Hepatocyte (in vitro differentiated cells): ENCODE results near the gene PXN. TPM values are rescaled to one million over a fixed set of nuclear protein-coding genes. Genes with fewer than 3 reads are reported as not detected.
A peak's percentile ranks its signal among the peaks of the same experiment; 100 is the strongest.

Experiments
- DNase-seq: peaks from one replicate; pipeline ENCODE4 v3.0.0-alpha.2; 2016; ENCODE audit warnings: low spot score
- H2AFZ ChIP-seq: fragments of 200-600 bp; sonication (generic); 2 replicates; pipeline ENCODE4 v1.6.0; 2016; ENCODE audit warnings: antibody characterized with exemption, mild to moderate bottlenecking
- H3K27ac ChIP-seq: fragments of 200-600 bp; sonication (generic); 2 replicates; pipeline ENCODE4 v1.5.1; 2016; ENCODE audit warnings: mild to moderate bottlenecking
- H3K27me3 ChIP-seq: fragments of 200-600 bp; sonication (generic); 2 replicates; pipeline ENCODE4 v1.6.1; 2016
- H3K36me3 ChIP-seq: fragments of 200-600 bp; sonication (generic); replicated peaks from 2 replicates; pipeline ENCODE4 v1.5.1; 2016; ENCODE audit warnings: low read depth; ENCODE audit not compliant: insufficient read depth
- H3K4me1 ChIP-seq: fragments of 200-600 bp; sonication (generic); 2 replicates; pipeline ENCODE4 v1.5.1; 2016; ENCODE audit warnings: mild to moderate bottlenecking, moderate library complexity; ENCODE audit not compliant: insufficient read depth
- H3K4me2 ChIP-seq: fragments of 200-600 bp; sonication (generic); 2 replicates; pipeline ENCODE4 v1.6.0; 2016
- H3K4me3 ChIP-seq: fragments of 200-600 bp; sonication (generic); 2 replicates; pipeline ENCODE4 v1.5.1; 2016; ENCODE audit warnings: mild to moderate bottlenecking
- H3K79me2 ChIP-seq: fragments of 200-600 bp; sonication (generic); 2 replicates; pipeline ENCODE4 v1.6.0; 2017; ENCODE audit warnings: mild to moderate bottlenecking
- H3K9me2 ChIP-seq: fragments of 200-600 bp; sonication (generic); replicated peaks from 2 replicates; pipeline ENCODE4 v1.6.0; 2017; ENCODE audit warnings: mild to moderate bottlenecking; ENCODE audit not compliant: insufficient read depth
- H3K9me3 ChIP-seq: fragments of 200-600 bp; sonication (generic); 2 replicates; pipeline ENCODE4 v1.5.1; 2016; ENCODE audit warnings: low read depth, mild to moderate bottlenecking
- H4K20me1 ChIP-seq: fragments of 200-600 bp; sonication (generic); 2 replicates; pipeline ENCODE4 v1.6.0; 2016; ENCODE audit warnings: mild to moderate bottlenecking; ENCODE audit not compliant: insufficient read depth, poor library complexity, severe bottlenecking
- EZH2 ChIP-seq: fragments of 200-600 bp; sonication (generic); IDR thresholded peaks from 2 replicates; pipeline ENCODE4 v1.6.1; 2016; ENCODE audit warnings: antibody characterized with exemption, mild to moderate bottlenecking, borderline replicate concordance
- EZH2phosphoT487 ChIP-seq: fragments of 200-600 bp; sonication (generic); IDR thresholded peaks from one replicate; pipeline ENCODE4 v1.6.1; 2018; ENCODE audit warnings: antibody characterized with exemption, mild to moderate bottlenecking, low read depth, moderate library complexity; ENCODE audit not compliant: unreplicated experiment, severe bottlenecking
- WGBS: methylation state at CpG from one replicate; pipeline ENCODE4 v1.1.6; 2016; ENCODE audit warnings: low lambda C conversion rate; ENCODE audit errors: missing lambda C conversion rate; 5-methylcytosine and 5-hydroxymethylcytosine counted together
- polyA plus RNA-seq: library from polyadenylated mRNA; unstranded; fragments of >200 nt; fragmentation: Nextera tagmentation; extraction: Ambion mirVana; gene quantifications from 2 replicates; pipeline ENCODE4 v1.2.1, GENCODE V29; 2016
- small RNA-seq: library from RNA; depleted of rRNA; stranded (forward); fragments of <200 nt; gene quantifications from one replicate; pipeline ENCODE3, GENCODE V24; 2014
- total RNA-seq: library from RNA; depleted of rRNA; stranded (reverse); fragments of >200 nt; gene quantifications from 2 replicates; pipeline ENCODE4 v1.2.3, GENCODE V29; 2014
- TF ChIP-seq, protein P1 (sequence below): fragments of 200-600 bp; sonication (generic); IDR thresholded peaks from 2 replicates; pipeline ENCODE4 v1.5.1; 2016; ENCODE audit warnings: antibody characterized with exemption, mild to moderate bottlenecking; ENCODE audit not compliant: poor library complexity

The PXN gene
- total and polyA plus RNA-seq, 2 experiments from 2014 or later, result 26.7 to 61.7 TPM

DNA sequence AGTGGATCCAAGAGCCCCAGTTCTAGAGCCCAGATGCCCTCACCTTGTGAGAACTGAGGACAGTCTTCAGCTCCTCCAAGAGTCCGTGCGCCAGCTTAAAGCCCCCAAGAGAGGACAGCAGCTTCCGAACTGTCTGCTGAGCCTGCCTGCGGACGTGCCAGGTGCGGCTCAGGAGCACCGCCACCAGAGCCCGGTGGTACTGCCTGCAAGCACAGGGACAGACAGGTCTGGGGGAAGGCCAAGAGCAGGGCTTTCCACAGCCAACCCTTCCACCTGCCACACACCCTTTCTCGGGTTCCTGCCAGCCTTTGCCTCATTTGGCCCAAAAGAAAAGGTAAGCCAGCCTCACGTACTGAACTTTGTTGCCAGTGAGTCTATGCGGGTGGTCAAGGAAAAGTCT, 101.2 kb downstream of the PXN start:
- no peaks in the 10 kb centered on the region for H3K36me3 ChIP-seq
- H3K79me2 ChIP-seq, result no peaks in the 10 kb centered on the region
- no peaks in the 10 kb centered on the region for H3K4me1 ChIP-seq
- no peak overlapping the region for H3K4me2 ChIP-seq
- TF ChIP-seq EZH2phosphoT487, result no peak
- no peak for TF ChIP-seq EZH2
- TF ChIP-seq, protein P1, sequence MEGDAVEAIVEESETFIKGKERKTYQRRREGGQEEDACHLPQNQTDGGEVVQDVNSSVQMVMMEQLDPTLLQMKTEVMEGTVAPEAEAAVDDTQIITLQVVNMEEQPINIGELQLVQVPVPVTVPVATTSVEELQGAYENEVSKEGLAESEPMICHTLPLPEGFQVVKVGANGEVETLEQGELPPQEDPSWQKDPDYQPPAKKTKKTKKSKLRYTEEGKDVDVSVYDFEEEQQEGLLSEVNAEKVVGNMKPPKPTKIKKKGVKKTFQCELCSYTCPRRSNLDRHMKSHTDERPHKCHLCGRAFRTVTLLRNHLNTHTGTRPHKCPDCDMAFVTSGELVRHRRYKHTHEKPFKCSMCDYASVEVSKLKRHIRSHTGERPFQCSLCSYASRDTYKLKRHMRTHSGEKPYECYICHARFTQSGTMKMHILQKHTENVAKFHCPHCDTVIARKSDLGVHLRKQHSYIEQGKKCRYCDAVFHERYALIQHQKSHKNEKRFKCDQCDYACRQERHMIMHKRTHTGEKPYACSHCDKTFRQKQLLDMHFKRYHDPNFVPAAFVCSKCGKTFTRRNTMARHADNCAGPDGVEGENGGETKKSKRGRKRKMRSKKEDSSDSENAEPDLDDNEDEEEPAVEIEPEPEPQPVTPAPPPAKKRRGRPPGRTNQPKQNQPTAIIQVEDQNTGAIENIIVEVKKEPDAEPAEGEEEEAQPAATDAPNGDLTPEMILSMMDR, result no peak
- H3K4me3 ChIP-seq, result no peak overlapping the region
- no peaks in the 10 kb centered on the region for H3K9me3 ChIP-seq
- 95% methylated on average over 11 of the region's 11 CpGs for WGBS
- H3K27ac ChIP-seq, result no peak overlapping the region
- H2AFZ ChIP-seq, result no peak overlapping the region
- no peak for DNase-seq
- H4K20me1 ChIP-seq, result no peaks in the 10 kb centered on the region
- no peaks in the 10 kb centered on the region for H3K27me3 ChIP-seq
- H3K9me2 ChIP-seq, result no peaks in the 10 kb centered on the region

DNA sequence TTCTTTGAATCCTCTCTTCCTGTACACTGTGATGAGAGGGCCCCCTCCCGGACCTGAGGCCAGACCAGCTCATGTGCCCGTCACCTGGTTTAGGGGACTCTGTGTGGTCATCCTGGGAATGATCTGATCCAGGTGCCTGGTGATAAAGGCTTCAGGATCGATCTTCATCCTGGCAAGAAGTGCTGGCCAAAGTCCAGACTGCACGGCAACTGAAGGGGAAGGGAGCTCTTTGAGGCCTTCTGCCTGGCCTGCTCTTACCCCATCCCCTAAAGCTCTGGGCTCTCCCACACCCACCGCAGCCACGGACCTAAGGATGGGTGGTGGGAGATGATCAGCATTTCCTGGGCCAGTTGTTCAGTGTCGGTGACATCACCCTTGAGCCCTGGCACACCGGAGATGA, 102.8 kb downstream of the PXN start:
- H3K27me3 ChIP-seq, result no peaks in the 10 kb centered on the region
- H3K79me2 ChIP-seq, result no peaks in the 10 kb centered on the region
- H3K9me2 ChIP-seq, result no peaks in the 10 kb centered on the region
- no peaks in the 10 kb centered on the region for H3K36me3 ChIP-seq
- no peak overlapping the region for H3K4me2 ChIP-seq
- no peaks in the 10 kb centered on the region for H4K20me1 ChIP-seq
- no peak for DNase-seq
- WGBS, result 95% methylated on average over 8 of the region's 8 CpGs
- H3K4me3 ChIP-seq, result no peak overlapping the region
- no peaks in the 10 kb centered on the region for H3K9me3 ChIP-seq
- no peak overlapping the region for H3K27ac ChIP-seq
- no peak overlapping the region for H2AFZ ChIP-seq
- no peaks in the 10 kb centered on the region for H3K4me1 ChIP-seq
- TF ChIP-seq EZH2phosphoT487, result no peak
- TF ChIP-seq EZH2, result no peak
- TF ChIP-seq, protein P1, result no peak

DNA sequence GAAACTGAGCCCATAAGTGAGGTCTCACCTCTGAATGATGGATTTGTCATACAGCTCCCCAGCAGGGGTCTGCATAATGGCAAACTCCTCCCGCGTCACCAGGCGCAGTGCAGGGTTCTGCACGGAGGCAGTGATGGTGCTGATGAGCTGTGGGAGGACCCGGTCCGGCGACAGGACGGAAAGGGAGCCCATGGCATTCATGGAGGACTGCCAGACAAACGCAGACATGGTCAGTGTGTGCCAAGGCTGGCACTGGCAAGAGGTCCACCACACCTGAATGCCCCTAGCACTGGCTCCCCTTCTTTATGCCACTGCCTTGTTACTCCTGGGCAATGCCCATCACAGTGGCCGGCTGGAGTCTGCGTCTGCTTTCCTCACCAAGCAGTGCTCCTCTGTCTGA, 103.7 kb downstream of the PXN start:
- TF ChIP-seq EZH2phosphoT487, result no peak
- TF ChIP-seq, protein P1, result no peak
- TF ChIP-seq EZH2, result no peak
- Histone ChIP-seq H3K4me1 (no peaks in the 10 kb centered on the region), H3K79me2 (no peaks in the 10 kb centered on the region), H3K9me3 (no peaks in the 10 kb centered on the region), H3K27ac (no peak overlapping the region), H2AFZ (no peak overlapping the region), H3K36me3 (no peaks in the 10 kb centered on the region), H4K20me1 (no peaks in the 10 kb centered on the region), H3K4me3 (no peak overlapping the region), H3K27me3 (no peaks in the 10 kb centered on the region), H3K4me2 (no peak overlapping the region), H3K9me2 (no peaks in the 10 kb centered on the region)
- DNase-seq, result no peak
- 98% methylated on average over 11 of the region's 11 CpGs for WGBS

Small RNA genes lying within 50 kb of the gene (small RNA-seq; reads per million reads assigned to genes)
- gene RNU4-1, result 931 reads per million, percentile 99 among the genes with 10 or more reads in this experiment
- 378 reads per million, percentile 99 among the genes with 10 or more reads in this experiment for gene RNU4-2
- gene RNU6-1088P, result not detected

Other genes with a start within 250 kb of the PXN start
- gene RAB35, start 149.0 kb downstream of the PXN start, total RNA-seq, result 22.0 and 22.6 TPM in 2 replicates
- 24.0 and 26.0 TPM in 2 replicates for gene RAB35, start 149.0 kb downstream of the PXN start, polyA plus RNA-seq
- gene GCN1, start 71.0 kb downstream of the PXN start, total RNA-seq, result 37.4 and 197 TPM in 2 replicates
- gene GCN1, start 71.0 kb downstream of the PXN start, polyA plus RNA-seq, result 27.6 and 28.2 TPM in 2 replicates
- 3,730 and 3,982 TPM in 2 replicates for gene RPLP0, start 64.6 kb downstream of the PXN start, total RNA-seq
- gene RPLP0, start 64.6 kb downstream of the PXN start, polyA plus RNA-seq, result 775 and 798 TPM in 2 replicates
- gene RNU4-2, start 26.2 kb upstream of the PXN start, total RNA-seq, result under 0.01 TPM in 2 replicates
- gene RNU4-2, start 26.2 kb upstream of the PXN start, polyA plus RNA-seq, result not detected in 2 replicates
- gene RNU4-1, start 27.5 kb upstream of the PXN start, total RNA-seq, result under 0.01 TPM in 2 replicates
- gene RNU4-1, start 27.5 kb upstream of the PXN start, polyA plus RNA-seq, result not detected in 2 replicates
- gene SIRT4, start 36.6 kb upstream of the PXN start, total RNA-seq, result 3.9 and 7.7 TPM in 2 replicates
- gene SIRT4, start 36.6 kb upstream of the PXN start, polyA plus RNA-seq, result 3.0 and 5.5 TPM in 2 replicates
- 8.5 and 24.9 TPM in 2 replicates for gene PLA2G1B, start 62.0 kb upstream of the PXN start, total RNA-seq
- gene PLA2G1B, start 62.0 kb upstream of the PXN start, polyA plus RNA-seq, result 14.7 and 18.8 TPM in 2 replicates
- 2.2 and 9.3 TPM in 2 replicates for gene MSI1, start 103.4 kb upstream of the PXN start, total RNA-seq
- gene MSI1, start 103.4 kb upstream of the PXN start, polyA plus RNA-seq, result 4.4 and 5.6 TPM in 2 replicates
- 522 and 581 TPM in 2 replicates for gene COX6A1, start 172.4 kb upstream of the PXN start, total RNA-seq
- gene COX6A1, start 172.4 kb upstream of the PXN start, polyA plus RNA-seq, result 964 and 1,059 TPM in 2 replicates
- gene TRIAP1, start 180.7 kb upstream of the PXN start, total RNA-seq, result 43.6 and 43.8 TPM in 2 replicates
- gene TRIAP1, start 180.7 kb upstream of the PXN start, polyA plus RNA-seq, result 42.7 and 53.9 TPM in 2 replicates
- 35.0 and 36.2 TPM in 2 replicates for gene GATC, start 180.7 kb upstream of the PXN start, total RNA-seq
- 19.0 and 26.0 TPM in 2 replicates for gene GATC, start 180.7 kb upstream of the PXN start, polyA plus RNA-seq
- gene SRSF9, start 204.0 kb upstream of the PXN start, total RNA-seq, result 157 and 166 TPM in 2 replicates
- 263 and 312 TPM in 2 replicates for gene SRSF9, start 204.0 kb upstream of the PXN start, polyA plus RNA-seq
- gene DYNLL1, start 230.4 kb upstream of the PXN start, total RNA-seq, result 383 and 418 TPM in 2 replicates
- 630 and 641 TPM in 2 replicates for gene DYNLL1, start 230.4 kb upstream of the PXN start, polyA plus RNA-seq